ENCODE results near the gene RNU1-3. TPM values are rescaled to one million over a fixed set of nuclear protein-coding genes. Genes with fewer than 3 reads are reported as not detected.

The RNU1-3 gene
- total and polyA plus RNA-seq, 2 of the 13 experiments (the other 11 are each of a cell fraction or from before 2014, with no cell fraction given): under 0.01 to 11,018 TPM

GRCh38 chr1:16645271-16646060 is 21.3 kb downstream of the RNU1-3 start (continued):
- peak; percentile 45; the same call in 1 of the 2 replicates for TF ChIP-seq MLXIP (CRISPR knock-in tag; IDR thresholded peaks at IDR 0.05; ENCODE audit: borderline replicate concordance)
- TF ChIP-seq ZNF850 (CRISPR knock-in tag; conservative IDR thresholded peaks at IDR 0.05): peak; percentile 80; the same call in 1 of the 2 replicates
- peak; percentile 95 for TF ChIP-seq THRA (CRISPR knock-in tag; IDR thresholded peaks at IDR 0.05; ENCODE audit: borderline replicate concordance)
- peak; percentile 91; the same call in 1 of the 2 replicates for TF ChIP-seq ZNF773 (CRISPR knock-in tag; IDR thresholded peaks at IDR 0.05; ENCODE audit: borderline replicate concordance)
- 0 out of 2 replicates have a peak, but pooled peaks have one; percentile 51 for TF ChIP-seq SATB2 (CRISPR knock-in tag; IDR thresholded peaks at IDR 0.05)
- peak; percentile 25 for TF ChIP-seq ZNF333 (CRISPR knock-in tag; IDR thresholded peaks at IDR 0.05; ENCODE audit: borderline replicate concordance)
- TF ChIP-seq ZNF24 (IDR thresholded peaks at IDR 0.05): peak; percentile 77; the same call in 1 of the 2 replicates
- TF ChIP-seq ZNF329 (CRISPR knock-in tag; IDR thresholded peaks at IDR 0.05; ENCODE audit: low read depth): peak; percentile 70
- TF ChIP-seq ZNF761 (CRISPR knock-in tag; conservative IDR thresholded peaks at IDR 0.05): peak; percentile 70; the same call in 1 of the 2 replicates
- TF ChIP-seq NCOR1 (IDR thresholded peaks at IDR 0.05; ENCODE audit: borderline replicate concordance, low read length): peak; percentile 74
- TF ChIP-seq ZNF484 (CRISPR knock-in tag; IDR thresholded peaks at IDR 0.05; ENCODE audit: borderline replicate concordance, low read depth): peak; percentile 59; the same call in 1 of the 2 replicates
- TF ChIP-seq ZFY (CRISPR knock-in tag; IDR thresholded peaks at IDR 0.05): peak; percentile 95
- TF ChIP-seq ZSCAN9 (CRISPR knock-in tag; IDR thresholded peaks at IDR 0.05; ENCODE audit: borderline replicate concordance): peak; percentile 96; the same call in 1 of the 2 replicates
- peak; percentile 97 for TF ChIP-seq YEATS2 (CRISPR knock-in tag; IDR thresholded peaks at IDR 0.05; ENCODE audit: borderline replicate concordance)
- TF ChIP-seq SPEN (CRISPR knock-in tag; IDR thresholded peaks at IDR 0.05; ENCODE audit: low read depth): peak; percentile 98; the same call in 1 of the 2 replicates
- TF ChIP-seq PCBP1 (IDR thresholded peaks at IDR 0.05; ENCODE audit: borderline replicate concordance, low read depth, low read length): 0 out of 2 replicates have a peak, but pooled peaks have one; percentile 80
- peak; percentile 57; the same call in 1 of the 2 replicates for TF ChIP-seq ZNF263 (CRISPR knock-in tag; IDR thresholded peaks at IDR 0.05)
- peak; percentile 84; the same call in 1 of the 2 replicates for TF ChIP-seq GZF1 (CRISPR knock-in tag; IDR thresholded peaks at IDR 0.05)
- TF ChIP-seq RARG (CRISPR knock-in tag; IDR thresholded peaks at IDR 0.05; ENCODE audit: low read depth): peak; percentile 94; the same call in 1 of the 2 replicates
- peak; percentile 88 for TF ChIP-seq SMAD1 (CRISPR knock-in tag; IDR thresholded peaks at IDR 0.05; ENCODE audit: borderline replicate concordance, low read depth)
- TF ChIP-seq HBP1 (CRISPR knock-in tag; IDR thresholded peaks at IDR 0.05; ENCODE audit: low read depth): peak; percentile 97
- TF ChIP-seq ATF4 (CRISPR knock-in tag; IDR thresholded peaks at IDR 0.05): peak in 1 of 2 experiments; percentile 26; a peak in 2 of 4 replicates

Measured in HepG2 (cell line).